B cell (primary cell): ENCODE measurements around the gene ABCF1. TPM values are rescaled to one million over a fixed set of nuclear protein-coding genes. Genes with fewer than 3 reads are reported as not detected.
A peak's percentile ranks its signal among the peaks of the same experiment; 100 is the strongest.

Source experiments
- ATAC-seq: fragments of 200-7000 bp; cut with Tn5 transposase; one replicate; pipeline ENCODE4 v1.10.0; 2021; ENCODE audit warnings: low read depth, mild to moderate bottlenecking, moderate number of reproducible peaks, moderate library complexity
- CTCF ChIA-PET: fragments of 350-600 bp; sonication (Branson Sonifier 250); formaldehyde crosslinking; loops from one replicate; lab custom pipeline; 2021; ENCODE audit warnings: antibody characterized with exemption, inconsistent platforms; lab: Charles Lee
- POLR2A ChIA-PET: fragments of 350-600 bp; sonication (Branson Sonifier 250); formaldehyde crosslinking; loops from one replicate; lab custom pipeline; 2021; ENCODE audit warnings: antibody characterized with exemption; lab: Charles Lee
- DNase-seq: peaks from one replicate; pipeline ENCODE4 v3.0.0; 2013
- H2AFZ ChIP-seq: 2 replicates; pipeline ENCODE4 v1.6.1; 2012; ENCODE audit warnings: mild to moderate bottlenecking, low read depth, low read length; ENCODE audit not compliant: insufficient read depth, poor library complexity, severe bottlenecking
- H3K27ac ChIP-seq, 2 donors: 1 replicate in 1 of 2; 2 replicates in 1 of 2; pipeline ENCODE4 v1.5.1; 2012 to 2013; ENCODE audit warnings: low read length in 2 of 2, mild to moderate bottlenecking in 2 of 2, moderate library complexity in 1 of 2
- H3K27me3 ChIP-seq, 4 experiments: fragments of 200-600 bp in 1 of 4; sonication (generic) in 1 of 4; replicated peaks in 1 of 4; 1 replicate in 2 of 4; 2 replicates in 2 of 4; pipeline versions ENCODE4 v1.6.1 to v1.7.0; 2013 to 2016; ENCODE audit warnings: low read length in 3 of 4, mild to moderate bottlenecking in 2 of 4, mixed read lengths in 1 of 4, moderate library complexity in 1 of 4; ENCODE audit not compliant: insufficient read depth in 4 of 4, control insufficient read depth in 3 of 4; ENCODE audit errors: control extremely low read depth in 1 of 4
- H3K36me3 ChIP-seq, 2 experiments: replicated peaks in 1 of 2; 1 replicate in 1 of 2; 2 replicates in 1 of 2; pipeline versions ENCODE4 v1.6.1 to v1.7.1; 2013; ENCODE audit warnings: low read length in 1 of 2; ENCODE audit not compliant: insufficient read depth in 2 of 2, control insufficient read depth in 1 of 2; ENCODE audit errors: control extremely low read depth in 1 of 2, extremely low read depth in 1 of 2
- H3K4me1 ChIP-seq, 2 donors: fragments of 200-600 bp in 1 of 2; sonication (generic) in 1 of 2; 1 replicate in 1 of 2; 2 replicates in 1 of 2; pipeline versions ENCODE4 v1.5.1 to v1.6.1; 2013 to 2017; ENCODE audit warnings: low read length in 2 of 2; ENCODE audit not compliant: control insufficient read depth in 2 of 2, insufficient read depth in 2 of 2
- H3K4me2 ChIP-seq: replicated peaks from 2 replicates; pipeline ENCODE3; 2012; ENCODE audit warnings: mild to moderate bottlenecking, low read depth, low read length; ENCODE audit not compliant: poor library complexity, severe bottlenecking
- H3K4me3 ChIP-seq, 5 experiments: fragments of 200-600 bp in 1 of 5; sonication (generic) in 1 of 5; 1 replicate in 3 of 5; 2 replicates in 2 of 5; pipeline versions ENCODE4 v1.5.1 to v1.7.0; 2011 to 2016; ENCODE audit warnings: low read length in 4 of 5, mild to moderate bottlenecking in 4 of 5, low read depth in 2 of 5, control low read depth in 1 of 5, moderate library complexity in 1 of 5; ENCODE audit not compliant: insufficient read depth in 1 of 5; ENCODE audit errors: control extremely low read depth in 1 of 5, extremely low read depth in 1 of 5
- H3K79me2 ChIP-seq: fragments of 200-600 bp; sonication (generic); one replicate; pipeline ENCODE4 v1.6.0; 2016; ENCODE audit warnings: low read length; ENCODE audit not compliant: control insufficient read depth, insufficient read depth
- H3K9ac ChIP-seq: fragments of 200-600 bp; sonication (generic); 2 replicates; pipeline ENCODE4 v1.6.1; 2017; ENCODE audit warnings: mild to moderate bottlenecking, low read length, moderate library complexity
- H3K9me3 ChIP-seq, 3 donors: one replicate each; pipeline versions ENCODE4 v1.6.1 to v1.7.1; 2013; ENCODE audit warnings: low read length in 2 of 3; ENCODE audit not compliant: control insufficient read depth in 2 of 3, insufficient read depth in 1 of 3; ENCODE audit errors: control extremely low read depth in 1 of 3
- H4K20me1 ChIP-seq: 2 replicates; pipeline ENCODE4 v1.6.0; 2012; ENCODE audit warnings: mild to moderate bottlenecking, low read length; ENCODE audit not compliant: insufficient read depth, control insufficient read depth, poor library complexity, severe bottlenecking
- H3K27ac Mint-ChIP-seq: one replicate; pipeline ENCODE4 v1.8.0; 2021; ENCODE audit warnings: mixed read lengths
- H3K27me3 Mint-ChIP-seq: one replicate; pipeline ENCODE4 v1.8.0; 2021; ENCODE audit warnings: mixed read lengths
- H3K4me1 Mint-ChIP-seq: one replicate; pipeline ENCODE4 v1.8.0; 2021; ENCODE audit warnings: mixed read lengths
- H3K4me3 Mint-ChIP-seq: one replicate; pipeline ENCODE4 v1.8.0; 2021; ENCODE audit warnings: mixed read lengths
- H3K9me3 Mint-ChIP-seq: one replicate; pipeline ENCODE4 v1.8.0; 2022; ENCODE audit warnings: mixed read lengths; ENCODE audit not compliant: insufficient read depth
- EZH2 ChIP-seq: IDR thresholded peaks from 2 replicates; pipeline ENCODE4 v1.6.1; 2012; ENCODE audit warnings: borderline replicate concordance, low read depth, mild to moderate bottlenecking, moderate library complexity, low read length; ENCODE audit not compliant: insufficient read depth, poor library complexity, severe bottlenecking
- WGBS: methylation state at CpG from one replicate; pipeline ENCODE4 v1.1.5; 2013; ENCODE audit warnings: missing lambda C conversion rate; ENCODE audit not compliant: insufficient coverage; 5-methylcytosine and 5-hydroxymethylcytosine counted together
- intact Hi-C: fragments of 100-400 bp; cut with micrococcal nuclease; formaldehyde crosslinking; loops from one replicate; pipeline ENCODE4 v1.10.0; 2022
- polyA plus RNA-seq: library from polyadenylated mRNA; depleted of rRNA; stranded (reverse); fragments of >200 nt; gene quantifications from 2 replicates; pipeline ENCODE4 v1.2.3, GENCODE V29; 2012
- total RNA-seq, 2 donors: library from RNA; stranded (reverse); fragments of 120-200 nt in 1 of 2; gene quantifications; 1 replicate in 1 of 2; 2 replicates in 1 of 2; pipeline versions ENCODE4 v1.2.3 to v1.2.4, GENCODE V29; 2013 to 2022
- TF ChIP-seq, protein P1 (sequence below): fragments of 200-600 bp; IDR thresholded peaks from one replicate; pipeline ENCODE4 v1.8.0; 2022; ENCODE audit warnings: antibody characterized with exemption, mild to moderate bottlenecking

The ABCF1 gene
- total and polyA plus RNA-seq, 2 donors (not counting 1 experiment from before 2014, with no cell fraction given), result 22.8 to 60.9 TPM

DNA sequence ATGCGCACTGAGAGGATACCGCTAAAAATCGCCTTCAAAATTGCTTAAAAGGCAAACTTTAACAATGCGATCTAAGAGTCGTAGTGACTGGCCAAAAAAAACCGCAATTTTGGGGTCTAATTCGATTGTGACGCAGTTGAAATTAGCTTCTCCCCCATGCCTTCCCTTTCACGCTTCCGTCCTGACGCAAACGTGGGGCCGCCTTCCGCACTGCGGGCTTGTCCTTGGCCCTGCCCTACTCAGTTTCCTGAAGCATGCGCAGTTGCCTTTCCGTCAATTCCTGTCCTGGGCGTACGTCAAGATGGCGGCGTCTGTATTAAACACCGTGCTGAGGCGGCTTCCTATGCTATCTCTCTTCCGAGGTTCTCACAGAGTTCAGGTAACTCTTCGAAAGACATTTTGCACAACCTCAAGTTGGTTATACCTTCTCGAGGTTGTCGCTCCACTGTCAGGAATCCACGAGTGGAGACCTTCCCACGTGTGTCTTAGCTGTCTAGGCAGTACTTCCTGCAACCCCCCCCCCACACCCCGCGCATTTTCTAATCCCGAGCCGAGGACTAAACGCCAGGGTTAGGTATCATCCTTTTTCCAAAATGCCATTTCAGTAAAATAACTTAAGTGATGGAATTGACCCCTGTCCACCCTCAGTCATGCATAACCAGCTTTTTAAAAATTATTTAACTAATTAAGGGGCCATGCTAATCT, 46.5 kb downstream of the ABCF1 start, which contains the start of gene MRPS18B:
Gene MRPS18B (plus strand): TSS at position 276 of the 705 bp plus-strand sequence. CDS start 26 bp downstream, at position 302.
- POLR2A ChIA-PET, result interaction anchor here (0.5 to 2.0 kb wide), 26 partner anchors 9 to 1536 kb away, joined by 3 to 12 read pairs (median 4); partner anchors contain the start of genes ABCF1, ATAT1, C6orf136 and DXO
- H3K79me2 ChIP-seq, result peaks cover 71% of the 10 kb centered on the region
- Mint-ChIP-seq H3K27me3 (no peaks in the 10 kb centered on the region), H3K9me3 (no peaks in the 10 kb centered on the region), H3K4me1 (peaks cover 33% of the 10 kb centered on the region), H3K4me3 (peak within 1 kb of the TSS; percentile 92), H3K27ac (peak within 1 kb of the TSS; percentile 100)
- H3K36me3 ChIP-seq, result peaks cover 7 to 45% of the 10 kb centered on the region in 2 experiments
- H3K9ac ChIP-seq, result peak within 1 kb of the TSS; percentile 100
- intact Hi-C loops, result loop anchor here (1.0 to 10.0 kb wide), 12 partner anchors 9 to 737 kb away; partner anchors contain the start of genes ABCF1, ATAT1, C6orf136 and DHX16
- peak within 1 kb of the TSS; percentile 82 for H2AFZ ChIP-seq
- no peak for TF ChIP-seq EZH2
- TF ChIP-seq, protein P1, sequence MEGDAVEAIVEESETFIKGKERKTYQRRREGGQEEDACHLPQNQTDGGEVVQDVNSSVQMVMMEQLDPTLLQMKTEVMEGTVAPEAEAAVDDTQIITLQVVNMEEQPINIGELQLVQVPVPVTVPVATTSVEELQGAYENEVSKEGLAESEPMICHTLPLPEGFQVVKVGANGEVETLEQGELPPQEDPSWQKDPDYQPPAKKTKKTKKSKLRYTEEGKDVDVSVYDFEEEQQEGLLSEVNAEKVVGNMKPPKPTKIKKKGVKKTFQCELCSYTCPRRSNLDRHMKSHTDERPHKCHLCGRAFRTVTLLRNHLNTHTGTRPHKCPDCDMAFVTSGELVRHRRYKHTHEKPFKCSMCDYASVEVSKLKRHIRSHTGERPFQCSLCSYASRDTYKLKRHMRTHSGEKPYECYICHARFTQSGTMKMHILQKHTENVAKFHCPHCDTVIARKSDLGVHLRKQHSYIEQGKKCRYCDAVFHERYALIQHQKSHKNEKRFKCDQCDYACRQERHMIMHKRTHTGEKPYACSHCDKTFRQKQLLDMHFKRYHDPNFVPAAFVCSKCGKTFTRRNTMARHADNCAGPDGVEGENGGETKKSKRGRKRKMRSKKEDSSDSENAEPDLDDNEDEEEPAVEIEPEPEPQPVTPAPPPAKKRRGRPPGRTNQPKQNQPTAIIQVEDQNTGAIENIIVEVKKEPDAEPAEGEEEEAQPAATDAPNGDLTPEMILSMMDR, result no peak
- no peaks in the 10 kb centered on the region for H4K20me1 ChIP-seq
- H3K9me3 ChIP-seq, result no peaks in the 10 kb centered on the region
- no peaks in the 10 kb centered on the region for H3K27me3 ChIP-seq
- CTCF ChIA-PET, result interaction anchor here (0.7 to 2.4 kb wide), 13 partner anchors 8 to 113 kb away, joined by 3 to 9 read pairs (median 4); partner anchors contain the start of gene MDC1
- peak within 1 kb of the TSS; percentile 82 for H3K4me2 ChIP-seq
- peak within 1 kb of the TSS; percentile 99 for H3K27ac ChIP-seq
- H3K4me3 ChIP-seq, result peak within 1 kb of the TSS; percentile 93 to 100 (median 98)
- DNase-seq, result peak; percentile 100
- WGBS, result under 1% methylated on average over 29 of the region's 34 CpGs
- peak; percentile 73 for ATAC-seq
- H3K4me1 ChIP-seq, result peaks cover 27 to 31% of the 10 kb centered on the region in 2 donors
